ENCODE data around the gene ADPGK.

Gene ADPGK

GRCh38 chr15:72787526-72787925 lies 4.0 kb upstream of the ADPGK start:
- DNase-seq, result no peak

GRCh38 chr15:72786676-72787345 lies 3.3 kb upstream of the ADPGK start:
- DNase-seq, result peak in 1 of 5 donors; percentile 39

DNA sequence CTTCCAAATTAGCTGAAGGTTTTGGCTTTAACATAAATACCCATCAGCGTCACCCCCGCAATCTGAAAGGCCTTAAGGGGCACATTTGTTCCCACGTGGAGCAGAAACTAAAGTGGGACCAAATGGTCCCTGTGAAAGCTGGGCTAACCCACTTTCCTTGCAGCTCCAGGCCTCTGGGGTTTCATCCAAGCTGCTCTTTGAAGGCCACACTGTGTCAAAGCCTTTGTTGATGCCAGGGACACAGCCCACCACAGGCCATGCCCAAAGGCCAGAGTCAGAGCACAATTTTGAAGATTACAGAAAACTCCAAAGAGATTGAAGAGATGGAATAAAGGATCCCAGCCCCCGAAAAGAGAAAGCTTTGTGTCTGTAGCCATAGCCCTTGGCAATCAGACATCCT lies 2.7 kb upstream of the ADPGK start:
- no peak for DNase-seq

DNA sequence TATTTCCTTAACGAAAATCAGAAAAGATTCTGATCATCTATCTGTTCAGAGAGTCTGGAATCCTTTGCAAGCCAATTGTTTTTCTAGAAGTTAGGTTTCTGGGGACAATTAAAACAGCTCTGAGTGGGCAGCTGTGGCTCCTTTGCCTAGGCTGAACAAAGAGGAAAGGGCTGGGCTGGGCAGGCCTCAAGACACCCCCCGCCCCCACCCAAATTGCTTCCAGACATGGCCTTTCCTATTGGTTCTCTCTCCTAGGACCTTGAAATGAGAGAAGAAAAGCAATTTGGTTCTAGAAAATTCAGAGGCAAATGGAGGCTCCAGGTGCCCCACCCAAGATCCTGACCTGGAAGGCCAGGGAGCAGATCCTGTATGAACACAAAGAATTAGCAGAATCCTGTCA lies 2.3 kb upstream of the ADPGK start:
- DNase-seq, result no peak

DNA sequence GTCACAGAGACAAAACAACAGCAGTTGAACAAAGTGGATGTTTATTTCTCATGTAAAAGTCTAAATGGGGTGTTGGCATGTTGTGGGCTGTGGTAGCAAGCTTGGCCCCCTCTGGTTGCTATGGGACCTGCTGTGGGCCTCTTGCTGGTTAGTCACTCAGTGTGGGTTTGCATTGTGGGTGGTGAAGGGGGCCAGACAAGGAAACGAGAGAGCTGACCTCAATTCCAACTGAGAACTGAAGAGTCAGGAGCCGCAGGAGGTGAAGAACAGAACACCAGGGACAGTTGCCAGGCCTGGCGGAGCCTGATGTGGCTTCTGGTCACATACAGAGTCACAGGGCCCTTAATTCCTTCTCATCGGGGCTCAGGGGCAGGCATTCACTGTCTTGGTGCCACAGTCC lies 1.9 kb upstream of the ADPGK start:
- peak in 3 of 5 donors; percentile 12 to 59 (median 31) for DNase-seq

- DNase-seq, result no peak
Observed at GRCh38 chr15:72784456-72784876, 908 bp upstream of the ADPGK start.

- DNase-seq, result peak in 2 of 5 donors; percentile 15 to 65
Observed at GRCh38 chr15:72783004-72783639, 436 bp downstream of the ADPGK start.

- no peak for DNase-seq
Observed at GRCh38 chr15:72782274-72783003, 1.1 kb downstream of the ADPGK start.

DNA sequence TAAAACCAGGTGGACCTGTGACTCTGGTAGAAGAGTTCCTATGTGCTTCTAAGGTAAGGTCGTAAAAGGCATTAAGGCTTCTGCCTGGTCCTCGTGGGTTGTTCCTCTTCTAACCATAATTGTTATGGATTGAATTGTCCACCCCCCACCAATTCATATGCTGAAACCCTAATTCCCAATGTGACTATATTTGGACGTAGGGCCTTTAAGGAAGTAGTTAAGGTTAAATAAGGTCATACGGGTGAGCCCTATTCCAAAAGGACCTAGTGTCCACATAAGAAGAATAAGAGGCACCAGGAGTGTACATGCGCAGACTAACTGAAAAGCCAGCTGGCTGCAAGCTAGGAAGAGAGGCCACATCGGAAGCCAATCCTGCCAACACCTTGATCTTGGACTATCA lies 1.9 kb downstream of the ADPGK start:
- DNase-seq, result no peak

DNA sequence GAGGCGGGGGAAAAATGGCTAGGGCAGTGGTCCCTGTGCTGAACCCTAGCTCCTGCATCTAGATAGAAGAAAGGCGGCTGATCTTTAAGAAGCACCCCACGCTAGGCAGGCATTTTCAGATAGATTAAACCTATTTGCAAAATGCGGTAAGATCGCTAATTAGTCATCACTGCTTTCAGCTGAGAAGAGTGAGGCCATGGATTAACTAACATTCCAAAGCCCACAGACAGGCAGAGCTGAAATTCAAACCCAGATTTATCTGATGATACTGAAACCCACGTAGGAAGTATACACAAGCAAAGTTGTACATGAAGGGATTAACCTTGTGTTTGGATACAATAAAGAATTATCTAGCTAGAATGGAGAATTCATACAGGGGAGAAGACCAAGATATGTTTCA lies 4.8 kb downstream of the ADPGK start:
- no peak for DNase-seq

DNA sequence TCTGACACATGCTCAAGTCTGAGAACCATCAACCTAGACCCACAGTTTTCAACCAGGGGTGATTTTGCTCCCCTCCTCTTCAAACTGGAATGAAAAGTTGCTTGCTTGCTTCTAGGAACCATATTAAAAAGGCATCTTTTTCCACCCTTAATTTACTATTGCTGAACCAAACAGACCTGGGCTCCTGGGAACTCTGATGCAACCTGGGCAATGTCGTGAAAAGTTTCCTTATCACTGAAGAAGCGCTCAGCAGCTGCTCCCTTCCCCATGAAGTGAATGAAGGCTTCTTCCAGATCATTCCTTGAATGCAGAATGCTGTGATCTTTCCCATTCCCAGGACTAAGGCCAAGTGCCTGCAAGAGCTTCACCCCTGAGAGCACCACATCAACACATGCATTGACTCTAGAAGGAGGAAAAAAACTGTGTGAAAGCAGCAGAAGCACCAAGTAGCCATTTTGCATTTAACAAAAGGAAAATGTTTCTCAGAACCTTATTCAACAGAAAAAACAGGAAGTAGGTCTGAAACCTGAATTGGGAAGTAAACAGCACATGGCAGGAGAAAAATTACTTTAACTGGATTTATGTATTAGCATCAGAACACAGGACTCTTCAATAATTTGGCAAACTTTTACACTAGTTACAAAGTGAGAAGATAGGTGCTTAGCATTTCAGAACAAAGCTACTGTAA lies 8.7 kb downstream of the ADPGK start:
- no peak for DNase-seq

GRCh38 chr15:72771329-72771725 lies 12.2 kb downstream of the ADPGK start:
- DNase-seq, result no peak

- no peak for DNase-seq
Observed at GRCh38 chr15:72770673-72771328, 12.8 kb downstream of the ADPGK start.

- DNase-seq, result no peak
Observed at GRCh38 chr15:72766780-72767179, 16.8 kb downstream of the ADPGK start.

DNA sequence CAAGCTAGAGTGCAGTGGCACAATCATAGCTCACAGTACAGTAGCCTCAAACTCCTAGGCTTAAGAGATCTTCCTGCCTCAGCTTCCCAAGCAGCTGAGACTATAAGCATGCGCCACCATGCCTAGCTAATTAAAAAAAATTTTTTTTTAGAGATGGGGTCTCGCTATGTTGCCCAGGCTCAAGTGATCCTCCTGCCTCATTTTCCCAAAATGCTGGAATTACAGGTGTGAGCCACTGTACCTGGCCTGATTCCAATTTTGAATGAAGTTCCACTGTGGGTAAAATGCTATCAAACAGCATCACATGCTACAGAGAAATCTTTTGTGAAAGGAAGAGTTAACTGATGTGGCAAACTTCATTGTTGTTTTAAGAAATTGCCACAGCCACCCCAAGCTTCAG lies 17.5 kb downstream of the ADPGK start:
- no peak for DNase-seq

GRCh38 chr15:72764656-72765055 lies 18.9 kb downstream of the ADPGK start:
- DNase-seq, result no peak

- DNase-seq, result no peak
Observed at GRCh38 chr15:72760590-72761260, 22.8 kb downstream of the ADPGK start.

GRCh38 chr15:72758182-72758581 lies 25.4 kb downstream of the ADPGK start:
- no peak for DNase-seq

DNA sequence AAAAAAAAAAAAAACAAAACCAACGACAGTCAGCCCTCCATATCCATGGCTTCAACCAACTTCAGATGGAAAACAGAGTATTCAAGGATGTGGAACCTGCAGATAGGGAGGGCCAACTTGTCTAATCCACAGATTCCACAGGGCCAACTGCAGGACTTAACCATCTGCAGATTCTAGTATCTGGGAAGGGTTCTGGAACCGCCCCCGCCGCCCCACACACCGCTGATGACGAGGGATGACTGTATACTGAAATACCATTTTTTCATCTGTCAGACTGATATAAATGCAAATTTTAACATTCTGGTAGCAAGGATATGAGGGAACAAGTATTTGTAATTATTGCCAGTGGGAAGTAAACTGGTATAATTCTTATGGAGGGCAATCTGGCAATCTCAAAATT lies 29.5 kb downstream of the ADPGK start:
- DNase-seq, result no peak

GRCh38 chr15:72751751-72752455 lies 31.7 kb downstream of the ADPGK start:
- no peak for DNase-seq

GRCh38 chr15:72749700-72750099 lies 33.9 kb downstream of the ADPGK start:
- no peak for DNase-seq

- DNase-seq, result peak in 1 of 5 donors; percentile 44
Observed at GRCh38 chr15:72740219-72740618, 43.3 kb downstream of the ADPGK start.

Data from T-helper 1 cell (primary cell).